GM10847 (cell line): Measurements from ENCODE around the gene SIRPA.

Source experiments
- POLR2A ChIP-seq: IDR thresholded peaks from 2 replicates; pipeline ENCODE4 v1.6.1; 2011; ENCODE audit not compliant: insufficient read length; ENCODE audit errors: extremely low read depth

The SIRPA gene

GRCh38 chr20:1987826-1988225 is 92.6 kb downstream of the SIRPA start:
- TF ChIP-seq POLR2A = no peak
